T-cell (primary cell): Measurements from ENCODE around the gene CYB561A3. TPM values are rescaled to one million over a fixed set of nuclear protein-coding genes. Genes with fewer than 3 reads are reported as not detected.

Experiments used
- ATAC-seq, 4 experiments: fragments of 200-7000 bp in 3 of 4; fragments of 150-1000 bp in 1 of 4; cut with Tn5 transposase; replicated peaks in 1 of 4; 1 replicate in 3 of 4; 2 replicates in 1 of 4; pipeline ENCODE4 v1.10.0; 2021; ENCODE audit warnings: moderate library complexity in 3 of 4, mild to moderate bottlenecking in 2 of 4, moderate number of reproducible peaks in 1 of 4
- CTCF ChIA-PET, 2 donors: fragments of 300-600 bp; sonication (Branson Sonifier 250); formaldehyde crosslinking; loops; one replicate each; lab custom pipeline; 2022; ENCODE audit warnings: antibody characterized with exemption in 2 of 2; lab: Charles Lee
- POLR2A ChIA-PET, 2 donors: fragments of 300-600 bp; sonication (Branson Sonifier 250); formaldehyde crosslinking; loops; one replicate each; lab custom pipeline; 2022; ENCODE audit warnings: antibody characterized with exemption in 2 of 2; lab: Charles Lee
- DNase-seq, 35 experiments: peaks; one replicate each; pipeline versions ENCODE4 v3.0.0 to v3.0.0-alpha.2; 2013 to 2023
- H3K27ac ChIP-seq: one replicate; pipeline ENCODE4 v1.5.1; 2013; ENCODE audit warnings: low read length
- H3K27me3 ChIP-seq, 2 experiments: replicated peaks in 1 of 2; 1 replicate in 1 of 2; 2 replicates in 1 of 2; pipeline versions ENCODE4 v1.6.1 to v1.7.0; 2013; ENCODE audit warnings: low read length in 1 of 2, mixed read lengths in 1 of 2; ENCODE audit not compliant: control insufficient read depth in 2 of 2, insufficient read depth in 2 of 2; ENCODE audit errors: extremely low read depth in 1 of 2
- H3K36me3 ChIP-seq, 2 donors: 1 replicate in 1 of 2; 2 replicates in 1 of 2; pipeline versions ENCODE4 v1.6.1 to v1.7.0; 2013; ENCODE audit warnings: low read length in 1 of 2; ENCODE audit not compliant: control insufficient read depth in 2 of 2, insufficient read depth in 1 of 2; ENCODE audit errors: extremely low read depth in 1 of 2
- H3K4me1 ChIP-seq, 2 experiments: 1 replicate in 1 of 2; 2 replicates in 1 of 2; pipeline versions ENCODE4 v1.6.1 to v1.7.0; 2013; ENCODE audit warnings: low read length in 2 of 2, mixed read lengths in 1 of 2; ENCODE audit not compliant: insufficient read depth in 2 of 2, control insufficient read depth in 1 of 2; ENCODE audit errors: extremely low read depth in 1 of 2
- H3K4me3 ChIP-seq, 2 donors: 1 replicate in 1 of 2; 2 replicates in 1 of 2; pipeline versions ENCODE4 v1.5.1 to v1.7.0; 2013; ENCODE audit warnings: mild to moderate bottlenecking in 2 of 2, low read length in 1 of 2, moderate library complexity in 1 of 2; ENCODE audit not compliant: control insufficient read depth in 1 of 2; ENCODE audit errors: extremely low read depth in 1 of 2
- H3K9me3 ChIP-seq: 2 replicates; pipeline ENCODE4 v1.7.0; 2013
- H3K27ac Mint-ChIP-seq, 2 donors: one replicate each; pipeline ENCODE4 v1.8.0; 2020 to 2021; ENCODE audit warnings: mild to moderate bottlenecking in 2 of 2, mixed read lengths in 2 of 2
- H3K27me3 Mint-ChIP-seq, 2 donors: one replicate each; pipeline ENCODE4 v1.8.0; 2021 to 2022; ENCODE audit warnings: mixed read lengths in 2 of 2
- H3K36me3 Mint-ChIP-seq: one replicate; pipeline ENCODE4 v1.8.0; 2021; ENCODE audit warnings: mixed read lengths
- H3K4me1 Mint-ChIP-seq, 3 donors: one replicate each; pipeline ENCODE4 v1.8.0; 2020 to 2022; ENCODE audit warnings: mixed read lengths in 3 of 3, mild to moderate bottlenecking in 1 of 3
- H3K4me3 Mint-ChIP-seq, 3 donors: one replicate each; pipeline ENCODE4 v1.8.0; 2020 to 2022; ENCODE audit warnings: mild to moderate bottlenecking in 3 of 3, mixed read lengths in 3 of 3, moderate library complexity in 3 of 3
- H3K9me3 Mint-ChIP-seq, 3 donors: one replicate each; pipeline ENCODE4 v1.8.0; 2020 to 2022; ENCODE audit warnings: mixed read lengths in 3 of 3
- WGBS: methylation state at CpG from one replicate; pipeline ENCODE4 v1.1.5; 2013; ENCODE audit warnings: missing lambda C conversion rate; ENCODE audit not compliant: insufficient coverage; 5-methylcytosine and 5-hydroxymethylcytosine counted together
- total RNA-seq, 35 experiments: library from RNA in 6 of 35; stranded (reverse) in 6 of 35; fragments of 120-200 nt in 1 of 35; gene quantifications; one replicate each; pipeline versions ENCODE4 v1.2.1 to v1.2.4 and lab custom pipeline; 2013 to 2026

Gene CYB561A3
- total RNA-seq, 5 donors from 2014 or later (not counting 1 experiment from before 2014, with no cell fraction given): 34.8 to 49.1 (median 47.3) TPM

DNA sequence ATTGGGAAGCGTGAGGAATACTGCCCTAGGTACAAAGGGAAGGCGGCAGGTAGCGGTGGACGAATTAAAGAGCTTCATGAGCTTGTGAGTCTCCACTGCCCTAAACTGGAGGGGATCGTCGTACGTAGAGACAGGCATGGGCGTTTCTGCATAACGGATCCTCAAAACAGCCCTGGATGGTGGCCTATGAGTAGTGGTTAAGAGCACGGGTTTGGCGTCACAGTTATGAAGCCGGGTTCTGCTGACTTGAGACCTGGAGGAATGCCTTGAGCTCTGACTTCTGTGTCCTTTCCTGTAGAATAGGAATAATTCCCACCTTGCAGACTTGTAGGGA, 827 bp upstream of the CYB561A3 start:
- ATAC-seq (peak; percentile 17 to 50 (median 24)), DNase-seq (peak in 32 of 35 experiments; percentile 16 to 66 (median 45))
- Histone ChIP-seq H3K4me1 (peaks cover 10 to 33% of the 10 kb centered on the region in 2 experiments), H3K9me3 (no peaks in the 10 kb centered on the region), H3K4me3 (peak overlapping the region; percentile 89 to 93), H3K36me3 (peaks cover 4 to 35% of the 10 kb centered on the region in 2 donors), H3K27me3 (no peaks in the 10 kb centered on the region), H3K27ac (peak overlapping the region; percentile 96)
- Mint-ChIP-seq H3K27ac (peak overlapping the region; percentile 98 to 100), H3K36me3 (peaks cover 12% of the 10 kb centered on the region), H3K27me3 (no peaks in the 10 kb centered on the region), H3K4me1 (peaks cover 33 to 48% (median 43%) of the 10 kb centered on the region in 3 donors), H3K9me3 (no peaks in the 10 kb centered on the region), H3K4me3 (peak overlapping the region; percentile 99 to 100 (median 100))
- CTCF ChIA-PET: interaction anchor here (1.0 to 4.5 kb wide), 6 partner anchors 23 to 67 kb away, joined by 3 to 54 read pairs (median 12); partner anchors contain the start of genes CPSF7 (in 1 of the 2), DDB1 (in 1 of the 2), SDHAF2 (in 1 of the 2) and TKFC (in 1 of the 2)
- POLR2A ChIA-PET: interaction anchor here (0.5 to 1.5 kb wide), 6 partner anchors 8 to 1108 kb away, joined by 3 to 13 read pairs (median 4); partner anchors contain the start of genes DDB1 (in 1 of the 2), TKFC (in 1 of the 2) and TMEM216 (in 1 of the 2)
- WGBS: 0% methylated on average over 12 of the region's 12 CpGs

- CTCF ChIA-PET: interaction anchor here (0.5 to 4.5 kb wide), 5 partner anchors 25 to 306 kb away, joined by 3 to 54 read pairs (median 5); partner anchors contain the start of genes DDB1 (in 1 of the 2) and TKFC (in 1 of the 2)
- under 1% methylated on average over 21 of the region's 22 CpGs for WGBS
- peak overlapping the region; percentile 99 to 100 (median 100) for H3K4me3 Mint-ChIP-seq
- no peaks in the 10 kb centered on the region for H3K9me3 Mint-ChIP-seq
- H3K27me3 Mint-ChIP-seq: no peaks in the 10 kb centered on the region
- H3K4me1 ChIP-seq: peaks cover 10 to 38% of the 10 kb centered on the region in 2 experiments
- H3K4me1 Mint-ChIP-seq: peaks cover 33 to 59% (median 52%) of the 10 kb centered on the region in 3 donors
- H3K36me3 ChIP-seq: peaks cover 6 to 26% of the 10 kb centered on the region in 2 donors
- H3K9me3 ChIP-seq: no peaks in the 10 kb centered on the region
- DNase-seq (peak in 1 of 35 experiments; percentile 1), ATAC-seq (peak in 3 of 4 experiments; percentile 2 to 3 (median 2))
- H3K4me3 ChIP-seq: peak overlapping the region; percentile 89 to 93
- H3K27ac ChIP-seq: peak overlapping the region; percentile 96
- peak overlapping the region; percentile 98 to 100 for H3K27ac Mint-ChIP-seq
- peaks cover 8% of the 10 kb centered on the region for H3K36me3 Mint-ChIP-seq
- no peaks in the 10 kb centered on the region for H3K27me3 ChIP-seq
- POLR2A ChIA-PET: interaction anchor here in 1 of 2 donors (0.5 to 1.1 kb wide), 2 partner anchors 74 to 877 kb away, joined by 3 read pairs; no protein-coding TSS in a partner anchor
These were observed 393 bp downstream of the CYB561A3 start for GRCh38 chr11:61361237-61361740.

DNA sequence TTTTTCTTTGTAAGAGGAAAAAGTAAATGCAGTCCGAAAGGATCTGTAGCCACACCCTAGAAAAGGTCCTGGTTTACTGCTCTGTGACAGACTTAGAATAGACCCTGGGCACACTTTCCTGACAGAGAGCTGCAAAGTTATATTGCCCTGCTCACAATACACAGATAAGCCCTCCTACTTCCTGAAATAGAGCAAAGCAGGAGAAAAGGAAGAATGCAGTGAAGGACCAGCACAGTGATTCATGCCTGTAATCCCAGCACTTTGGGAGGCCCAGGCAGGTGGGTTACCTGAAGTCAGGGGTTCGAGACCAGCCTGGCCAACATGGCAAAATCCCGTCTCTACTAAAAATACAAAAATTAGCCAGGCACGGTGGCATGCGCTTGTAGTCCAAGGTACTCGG, 2.2 kb downstream of the CYB561A3 start:
- H3K27ac ChIP-seq: no peak overlapping the region
- no peak for DNase-seq
- peaks cover 6 to 16% of the 10 kb centered on the region in 2 donors for H3K36me3 ChIP-seq
- no peaks in the 10 kb centered on the region for H3K9me3 ChIP-seq
- POLR2A ChIA-PET: interaction anchor here (0.6 to 1.0 kb wide), 2 partner anchors 24 to 223 kb away, joined by 3 read pairs; no protein-coding TSS in a partner anchor
- H3K4me3 ChIP-seq: no peak overlapping the region
- H3K4me3 Mint-ChIP-seq: peak overlapping the region in 1 of 3 donors; percentile 36
- H3K27me3 Mint-ChIP-seq: no peaks in the 10 kb centered on the region
- H3K4me1 ChIP-seq: peaks cover 10 to 38% of the 10 kb centered on the region in 2 experiments
- H3K27ac Mint-ChIP-seq: peak overlapping the region; percentile 43 to 48
- peaks cover 14% of the 10 kb centered on the region for H3K36me3 Mint-ChIP-seq
- no peaks in the 10 kb centered on the region for H3K9me3 Mint-ChIP-seq
- no peaks in the 10 kb centered on the region for H3K27me3 ChIP-seq
- CTCF ChIA-PET: interaction anchor here in 1 of 2 donors (4.5 kb wide), 1 partner anchor 23 kb away, joined by 54 read pairs; no protein-coding TSS in a partner anchor
- H3K4me1 Mint-ChIP-seq: peaks cover 33 to 59% (median 52%) of the 10 kb centered on the region in 3 donors
- no peak for ATAC-seq
- WGBS: 100% methylated on average over 4 of the region's 6 CpGs

DNA sequence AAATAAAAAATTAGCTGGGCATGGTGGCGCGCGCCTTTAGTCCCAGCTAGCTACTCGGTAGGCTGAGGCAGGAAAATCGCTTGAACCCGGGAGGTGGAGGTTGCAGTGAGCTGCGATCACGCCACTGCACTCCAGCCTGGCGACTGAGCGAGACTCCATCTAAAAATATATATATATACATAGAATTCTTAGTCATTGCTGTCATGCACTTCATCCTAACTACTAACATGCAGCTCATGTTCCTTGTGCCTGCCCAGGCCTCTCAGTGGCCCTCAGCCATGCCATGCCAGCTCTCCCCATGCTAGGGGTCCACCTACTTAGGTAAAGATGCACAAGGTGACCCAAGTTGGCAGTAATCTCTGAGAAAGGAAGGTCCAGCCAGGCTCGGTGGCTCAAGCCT, 3.1 kb downstream of the CYB561A3 start:
- H3K9me3 ChIP-seq: no peaks in the 10 kb centered on the region
- POLR2A ChIA-PET: interaction anchor here in 1 of 2 donors (0.6 kb wide), 1 partner anchor 12 kb away, joined by 3 read pairs; no protein-coding TSS in a partner anchor
- Mint-ChIP-seq H3K9me3 (no peaks in the 10 kb centered on the region), H3K27ac (no peak overlapping the region), H3K4me3 (no peak overlapping the region), H3K4me1 (peaks cover 28 to 54% (median 47%) of the 10 kb centered on the region in 3 donors), H3K27me3 (no peaks in the 10 kb centered on the region), H3K36me3 (peaks cover 20% of the 10 kb centered on the region)
- no peak overlapping the region for H3K4me3 ChIP-seq
- ATAC-seq: no peak
- peaks cover 2 to 17% of the 10 kb centered on the region in 2 donors for H3K36me3 ChIP-seq
- CTCF ChIA-PET: interaction anchor here in 1 of 2 donors (1.6 kb wide), 1 partner anchor 16 kb away, joined by 4 read pairs; no protein-coding TSS in a partner anchor
- no peak for DNase-seq
- H3K27me3 ChIP-seq: no peaks in the 10 kb centered on the region
- peaks cover 10 to 38% of the 10 kb centered on the region in 2 experiments for H3K4me1 ChIP-seq
- WGBS: 100% methylated on average over 1 of the region's 11 CpGs
- H3K27ac ChIP-seq: no peak overlapping the region

DNA sequence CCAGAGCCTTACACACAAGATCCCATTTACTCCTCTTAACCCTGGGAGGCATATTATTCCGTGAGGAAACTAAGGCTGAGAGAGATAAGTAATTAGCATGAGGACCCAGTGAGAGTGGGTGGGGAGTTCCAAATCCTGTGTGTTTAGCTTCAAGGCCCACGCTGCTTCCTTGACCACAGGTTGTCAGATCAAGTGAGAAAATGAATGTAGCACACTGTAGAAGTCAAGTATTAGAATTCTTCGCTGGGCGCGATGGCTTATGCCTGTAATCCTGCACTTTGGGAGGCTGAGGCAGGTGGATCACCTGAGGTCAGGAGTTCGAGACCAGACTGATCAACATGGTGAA, 3.8 kb downstream of the CYB561A3 start:
- ChIA-PET CTCF (interaction anchor here in 1 of 2 donors (1.6 kb wide), 1 partner anchor 16 kb away, joined by 4 read pairs; no protein-coding TSS in a partner anchor), POLR2A (no interaction called here)
- H3K27ac Mint-ChIP-seq: no peak overlapping the region
- no peak overlapping the region for H3K27ac ChIP-seq
- ATAC-seq (no peak), DNase-seq (no peak)
- peaks cover 27% of the 10 kb centered on the region for H3K36me3 Mint-ChIP-seq
- H3K4me1 ChIP-seq: peaks cover 8 to 32% of the 10 kb centered on the region in 2 experiments
- H3K4me1 Mint-ChIP-seq: peaks cover 27 to 53% (median 40%) of the 10 kb centered on the region in 3 donors
- H3K27me3 Mint-ChIP-seq: no peaks in the 10 kb centered on the region
- H3K4me3 ChIP-seq: no peak overlapping the region
- WGBS: 95% methylated on average over 4 of the region's 6 CpGs
- H3K9me3 Mint-ChIP-seq: no peaks in the 10 kb centered on the region
- H3K36me3 ChIP-seq: peaks cover 2 to 24% of the 10 kb centered on the region in 2 donors
- H3K9me3 ChIP-seq: no peaks in the 10 kb centered on the region
- H3K4me3 Mint-ChIP-seq: peak overlapping the region in 1 of 3 donors; percentile 28
- H3K27me3 ChIP-seq: no peaks in the 10 kb centered on the region

GRCh38 chr11:61357233-61357893, 4.3 kb downstream of the CYB561A3 start:
- Histone ChIP-seq H3K9me3 (no peaks in the 10 kb centered on the region), H3K27me3 (no peaks in the 10 kb centered on the region), H3K4me1 (peaks cover 4 to 27% of the 10 kb centered on the region in 2 experiments), H3K4me3 (no peak overlapping the region), H3K36me3 (peaks cover 2 to 29% of the 10 kb centered on the region in 2 donors), H3K27ac (no peak overlapping the region)
- no peaks in the 10 kb centered on the region for H3K27me3 Mint-ChIP-seq
- WGBS: 87% methylated on average over 5 of the region's 9 CpGs
- no peak for DNase-seq
- H3K4me1 Mint-ChIP-seq: peaks cover 22 to 50% (median 35%) of the 10 kb centered on the region in 3 donors
- no peaks in the 10 kb centered on the region for H3K9me3 Mint-ChIP-seq
- peak overlapping the region in 1 of 2 donors; percentile 61 for H3K27ac Mint-ChIP-seq
- no peak for ATAC-seq
- peak overlapping the region in 1 of 3 donors; percentile 28 for H3K4me3 Mint-ChIP-seq
- CTCF ChIA-PET: interaction anchor here (0.6 to 1.6 kb wide), 2 partner anchors 15 to 17 kb away, joined by 3 to 4 read pairs; no protein-coding TSS in a partner anchor
- POLR2A ChIA-PET: no interaction called here
- peaks cover 28% of the 10 kb centered on the region for H3K36me3 Mint-ChIP-seq
